Sigmoid colon (tissue), 7 donors: Measurements from ENCODE around the gene CAPSL. TPM values are rescaled to one million over a fixed set of nuclear protein-coding genes. Genes with fewer than 3 reads are reported as not detected.
"Not testable (repeated sequence)": the region's sequence is repeated elsewhere in the genome, so short reads cannot be mapped to it uniquely, and the experiment has no call there.

ENCODE experiments used
- DNase-seq: peaks from one replicate; pipeline ENCODE4 v3.0.0-alpha.2; 2019
- H3K27ac ChIP-seq, 4 donors: fragments of 200-600 bp; sonication (generic); one replicate each; pipeline ENCODE4 v1.5.1; 2016 to 2019; ENCODE audit warnings: mild to moderate bottlenecking in 1 of 4
- H3K27me3 ChIP-seq, 3 donors: fragments of 200-600 bp; sonication (generic); one replicate each; pipeline ENCODE4 v1.5.1; 2019; ENCODE audit warnings: mild to moderate bottlenecking in 1 of 3
- H3K36me3 ChIP-seq, 4 donors: fragments of 200-600 bp; sonication (generic); one replicate each; pipeline ENCODE4 v1.5.1; 2016 to 2019
- H3K4me1 ChIP-seq, 4 donors: fragments of 200-600 bp; sonication (generic); one replicate each; pipeline ENCODE4 v1.5.1; 2017 to 2019
- H3K4me3 ChIP-seq, 4 donors: fragments of 200-600 bp; sonication (generic); one replicate each; pipeline ENCODE4 v1.5.1; 2017 to 2019; ENCODE audit warnings: mild to moderate bottlenecking in 2 of 4, moderate library complexity in 1 of 4
- H3K9me3 ChIP-seq, 4 donors: fragments of 200-600 bp in 3 of 4; sonication (generic) in 3 of 4; one replicate each; pipeline versions ENCODE4 v1.5.1 to v1.6.1; 2013 to 2019
- CTCF ChIP-seq, 4 experiments: fragments of 450-650 bp in 3 of 4; fragments of 200-600 bp in 1 of 4; IDR thresholded peaks; one replicate each; pipeline ENCODE4 v1.5.1; 2016 to 2019; ENCODE audit warnings: antibody characterized with exemption in 4 of 4, mild to moderate bottlenecking in 3 of 4, moderate library complexity in 2 of 4
- EP300 ChIP-seq, 4 donors: sonication (generic); formaldehyde crosslinking; IDR thresholded peaks; one replicate each; pipeline ENCODE4 v1.6.1; 2017; ENCODE audit warnings: antibody characterized with exemption in 4 of 4
- POLR2A ChIP-seq, 2 donors: fragments of 450-650 bp; IDR thresholded peaks; one replicate each; pipeline ENCODE4 v1.6.1; 2016; ENCODE audit warnings: antibody characterized with exemption in 2 of 2, mild to moderate bottlenecking in 2 of 2, moderate library complexity in 2 of 2
- POLR2AphosphoS5 ChIP-seq, 4 donors: sonication (generic); formaldehyde crosslinking; IDR thresholded peaks; one replicate each; pipeline ENCODE4 v1.6.1; 2017; ENCODE audit warnings: antibody characterized with exemption in 4 of 4
- WGBS, 2 donors: extraction: QIAGEN DNeasy Blood & Tissue Kit; methylation state at CpG; one replicate each; pipeline ENCODE4 v1.1.7; 2013; 5-methylcytosine and 5-hydroxymethylcytosine counted together
- intact Hi-C: fragments of 100-400 bp; cut with DNase I; formaldehyde crosslinking; loops from one replicate; pipeline ENCODE4 v1.15.1; 2023
- polyA plus RNA-seq, 3 donors: library from polyadenylated mRNA; stranded (reverse); fragments of 200-250 nt; gene quantifications; one replicate each; pipeline ENCODE4 v1.2.3, GENCODE V29; 2013
- small RNA-seq, 3 donors: library from RNA; depleted of rRNA; stranded (forward); fragments of <200 nt; gene quantifications; one replicate each; pipeline ENCODE3, GENCODE V24; 2016
- total RNA-seq, 4 donors: library from RNA; depleted of rRNA; stranded (reverse); fragments of >200 nt; gene quantifications; one replicate each; pipeline ENCODE4 v1.1.0, GENCODE V29; 2016
- donor health status: healthy with polysubstance abuse.
- donor health status: Bipolar disorder and iron deficiency.
- donor health status: healthy.

Gene CAPSL
- total and polyA plus RNA-seq, 7 donors, result not detected

GRCh38 chr5:35856765-35857351, 81.6 kb downstream of the CAPSL start, which contains the start of gene IL7R:
TSS of gene IL7R (plus strand) at chr5:35856891. CDS start at chr5:35856978, 87 bp downstream.
- intact Hi-C loops, result no loop called here
- no peaks in the 10 kb centered on the region for H3K9me3 ChIP-seq
- no peak for TF ChIP-seq POLR2A (IDR thresholded peaks at IDR 0.05)
- TF ChIP-seq EP300 (IDR thresholded peaks at IDR 0.05), result no peak
- no peak for TF ChIP-seq CTCF (IDR thresholded peaks at IDR 0.05)
- TF ChIP-seq POLR2AphosphoS5 (IDR thresholded peaks at IDR 0.05), result no peak
- H3K27ac ChIP-seq, result no peak within 1 kb of the TSS
- H3K27me3 ChIP-seq, result no peaks in the 10 kb centered on the region
- no peaks in the 10 kb centered on the region for H3K4me1 ChIP-seq
- DNase-seq, result no peak
- H3K4me3 ChIP-seq, result no peak within 1 kb of the TSS
- 34 to 41% methylated on average over 1 of the region's 1 CpG for WGBS, 2 donors
- no peaks in the 10 kb centered on the region for H3K36me3 ChIP-seq

- H3K36me3 ChIP-seq, H3K27ac ChIP-seq, intact Hi-C loops, H3K4me3 ChIP-seq, H3K27me3 ChIP-seq, DNase-seq, H3K9me3 ChIP-seq, H3K4me1 ChIP-seq: not testable (repeated sequence)
- 84 to 92% methylated on average over 5 of the region's 5 CpGs for WGBS, 2 donors
Measured at GRCh38 chr5:35856186-35856764, 82.1 kb downstream of the CAPSL start.

DNA sequence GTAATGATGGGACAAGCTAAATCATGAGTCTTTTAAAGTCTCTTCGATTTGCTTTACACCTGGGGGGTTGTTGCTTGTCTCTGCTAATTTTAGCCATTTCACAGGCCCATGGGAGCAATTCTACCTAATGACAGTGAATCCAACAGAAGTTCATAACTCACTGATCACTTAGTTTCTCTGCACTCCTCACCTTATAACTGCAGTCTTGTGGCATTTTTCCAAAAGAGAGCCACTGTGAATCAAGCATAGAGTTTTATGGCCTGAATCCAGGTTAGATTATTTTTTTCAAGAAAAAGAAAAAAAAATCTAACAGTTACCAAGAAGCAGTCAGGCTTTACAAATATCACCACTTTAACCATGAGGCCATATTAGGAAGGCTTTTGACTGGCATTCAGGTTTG, 83.2 kb downstream of the CAPSL start:
- Histone ChIP-seq H3K36me3 (no peaks in the 10 kb centered on the region), H3K4me3 (no peak overlapping the region), H3K4me1 (peaks cover 0 to 5% (median 0%) of the 10 kb centered on the region in 4 donors), H3K9me3 (no peaks in the 10 kb centered on the region), H3K27me3 (no peaks in the 10 kb centered on the region), H3K27ac (no peak overlapping the region)
- WGBS, 2 donors, result 71 to 79% methylated on average over 1 of the region's 1 CpG
- DNase-seq, result no peak
- no peak for TF ChIP-seq CTCF (IDR thresholded peaks at IDR 0.05)
- no peak for TF ChIP-seq POLR2AphosphoS5 (IDR thresholded peaks at IDR 0.05)
- TF ChIP-seq EP300 (IDR thresholded peaks at IDR 0.05), result no peak
- no peak for TF ChIP-seq POLR2A (IDR thresholded peaks at IDR 0.05)
- intact Hi-C loops, result no loop called here

Small RNAs within 50 kb of the gene (small RNA-seq; reads per million reads assigned to genes)
- gene AC112204.1, result 0 reads per million in 3 donors

Other genes starting within 250 kb of the CAPSL start
- gene IL7R, start 81.7 kb downstream of the CAPSL start, total RNA-seq, result 1 to 10 TPM; 2.1 to 4.7 (median 3.9) TPM
- gene IL7R, start 81.7 kb downstream of the CAPSL start, polyA plus RNA-seq, result 10 to 100 TPM in 1 of 3 donors, 1 to 10 TPM in 2; 1.4 to 65.8 (median 1.8) TPM
- gene UGT3A1, start 52.8 kb upstream of the CAPSL start, total RNA-seq, result not detected
- gene UGT3A1, start 52.8 kb upstream of the CAPSL start, polyA plus RNA-seq, result not detected
- under 1 TPM in 1 of 4 donors, not detected in 3; 0.68 TPM for gene UGT3A2, start 128.3 kb upstream of the CAPSL start, total RNA-seq
- under 1 TPM in 1 of 3 donors, not detected in 2; 0.07 TPM for gene UGT3A2, start 128.3 kb upstream of the CAPSL start, polyA plus RNA-seq
- 10 to 100 TPM in 3 of 4 donors, 1 to 10 TPM in 1; 9.8 to 16.1 (median 13.4) TPM for gene LMBRD2, start 213.3 kb upstream of the CAPSL start, total RNA-seq
- 1 to 10 TPM in 2 of 3 donors, under 1 TPM in 1; 0.60 to 3.9 (median 1.2) TPM for gene LMBRD2, start 213.3 kb upstream of the CAPSL start, polyA plus RNA-seq
- 1 to 10 TPM; 6.9 to 9.6 (median 8.6) TPM for gene SKP2, start 213.5 kb upstream of the CAPSL start, total RNA-seq
- 1 to 10 TPM; 2.4 to 7.0 (median 6.5) TPM for gene SKP2, start 213.5 kb upstream of the CAPSL start, polyA plus RNA-seq